Measurements from ENCODE around the gene METTL22.

METTL22 gene

DNA sequence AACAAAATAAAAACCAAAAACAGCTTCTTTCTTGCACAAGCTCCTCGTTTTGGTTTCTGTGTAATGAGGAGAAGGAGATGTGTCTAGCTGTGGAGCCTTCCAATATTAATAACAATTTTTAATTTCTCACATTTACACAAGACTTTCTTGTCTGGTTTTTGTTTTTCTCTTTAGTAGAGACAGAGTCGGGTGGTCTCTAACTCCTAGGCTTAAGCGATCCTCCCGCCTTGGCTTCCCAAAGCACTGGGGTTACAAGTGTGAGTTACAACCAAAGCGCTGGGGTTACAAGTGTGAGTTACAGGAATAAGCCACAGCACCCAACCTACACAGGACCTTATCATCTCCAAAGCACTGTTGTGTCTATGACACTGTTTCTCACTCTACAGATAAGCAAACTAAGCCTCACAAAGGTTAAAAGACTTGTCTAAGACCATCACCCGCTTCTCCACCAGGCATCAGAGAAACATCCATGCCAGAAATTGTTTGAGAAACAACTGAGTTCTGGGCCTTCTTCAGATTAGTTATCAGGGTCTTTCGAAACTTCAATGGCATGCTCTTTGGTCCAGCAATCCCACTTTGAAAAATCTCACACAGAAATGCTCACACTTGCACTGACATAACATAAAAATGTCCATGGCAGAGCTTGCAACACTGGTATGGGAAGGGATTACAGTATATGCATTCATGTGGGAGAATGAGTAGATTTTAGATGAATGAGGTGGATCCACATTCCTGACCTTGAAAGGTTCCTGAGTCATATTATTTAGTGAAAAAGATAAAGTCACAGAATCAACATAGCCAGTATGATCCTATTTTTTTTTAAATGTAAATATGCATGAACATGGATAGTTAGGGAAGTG lies 56.8 kb downstream of the METTL22 start:
- DNase-seq (ENCODE audit: low read depth in 1 of 2, low spot score in 1 of 2): no peak
- Histone ChIP-seq H3K27me3 (ENCODE audit: insufficient read depth, poor library complexity, severe bottlenecking) (no peaks in the 10 kb centered on the region), H3K4me3 (replicated peaks; ENCODE audit: insufficient read depth, low read length) (no peak overlapping the region), H3K27ac (replicated peaks) (no peak overlapping the region)
- TF ChIP-seq SPI1 (IDR thresholded peaks at IDR 0.05; ENCODE audit: borderline replicate concordance, low read depth) (no peak), POLR2AphosphoS5 (IDR thresholded peaks at IDR 0.05; ENCODE audit: low read depth) (no peak), GABPA (IDR thresholded peaks at IDR 0.05; ENCODE audit: low read depth) (no peak), REST (IDR thresholded peaks at IDR 0.05; ENCODE audit: insufficient replicate concordance, low read depth) (no peak)
- TF ChIP-seq, protein P1, sequence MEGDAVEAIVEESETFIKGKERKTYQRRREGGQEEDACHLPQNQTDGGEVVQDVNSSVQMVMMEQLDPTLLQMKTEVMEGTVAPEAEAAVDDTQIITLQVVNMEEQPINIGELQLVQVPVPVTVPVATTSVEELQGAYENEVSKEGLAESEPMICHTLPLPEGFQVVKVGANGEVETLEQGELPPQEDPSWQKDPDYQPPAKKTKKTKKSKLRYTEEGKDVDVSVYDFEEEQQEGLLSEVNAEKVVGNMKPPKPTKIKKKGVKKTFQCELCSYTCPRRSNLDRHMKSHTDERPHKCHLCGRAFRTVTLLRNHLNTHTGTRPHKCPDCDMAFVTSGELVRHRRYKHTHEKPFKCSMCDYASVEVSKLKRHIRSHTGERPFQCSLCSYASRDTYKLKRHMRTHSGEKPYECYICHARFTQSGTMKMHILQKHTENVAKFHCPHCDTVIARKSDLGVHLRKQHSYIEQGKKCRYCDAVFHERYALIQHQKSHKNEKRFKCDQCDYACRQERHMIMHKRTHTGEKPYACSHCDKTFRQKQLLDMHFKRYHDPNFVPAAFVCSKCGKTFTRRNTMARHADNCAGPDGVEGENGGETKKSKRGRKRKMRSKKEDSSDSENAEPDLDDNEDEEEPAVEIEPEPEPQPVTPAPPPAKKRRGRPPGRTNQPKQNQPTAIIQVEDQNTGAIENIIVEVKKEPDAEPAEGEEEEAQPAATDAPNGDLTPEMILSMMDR (IDR thresholded peaks at IDR 0.05; ENCODE audit: insufficient read depth, low read length): no peak

DNA sequence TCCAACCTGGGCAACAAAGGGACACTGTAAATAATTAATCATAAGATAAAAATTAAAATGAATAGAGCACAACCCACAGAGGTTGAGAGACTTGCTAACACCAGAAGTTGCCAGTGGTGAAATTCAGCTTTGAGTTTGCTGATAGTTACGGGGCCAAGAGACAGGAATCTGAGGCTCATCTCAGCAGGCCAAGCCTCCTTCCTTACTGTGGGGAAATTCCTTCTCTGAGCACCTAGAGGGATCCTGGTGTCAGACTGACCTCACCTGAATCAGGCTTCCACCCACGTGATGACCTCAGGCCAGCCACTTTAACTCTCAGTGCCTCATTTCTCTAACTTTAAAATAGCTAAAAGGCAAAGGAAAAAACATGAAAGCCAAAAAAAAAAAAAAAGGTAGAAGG lies 57.7 kb downstream of the METTL22 start:
- TF ChIP-seq GABPA (IDR thresholded peaks at IDR 0.05; ENCODE audit: low read depth) (no peak), REST (IDR thresholded peaks at IDR 0.05; ENCODE audit: insufficient replicate concordance, low read depth) (no peak), SPI1 (IDR thresholded peaks at IDR 0.05; ENCODE audit: borderline replicate concordance, low read depth) (no peak), POLR2AphosphoS5 (IDR thresholded peaks at IDR 0.05; ENCODE audit: low read depth) (no peak)
- TF ChIP-seq, protein P1 (IDR thresholded peaks at IDR 0.05; ENCODE audit: insufficient read depth, low read length): no peak
- no peak overlapping the region for H3K27ac ChIP-seq (replicated peaks)
- no peak overlapping the region for H3K4me3 ChIP-seq (replicated peaks; ENCODE audit: insufficient read depth, low read length)
- DNase-seq (ENCODE audit: low read depth in 1 of 2, low spot score in 1 of 2): no peak
- H3K27me3 ChIP-seq (ENCODE audit: insufficient read depth, poor library complexity, severe bottlenecking): no peaks in the 10 kb centered on the region

- DNase-seq (ENCODE audit: low read depth in 1 of 2, low spot score in 1 of 2): no peak
These were observed 61.2 kb downstream of the METTL22 start for GRCh38 chr16:8682551-8683259.

More at GRCh38 chr16:8682551-8683259, 61.2 kb downstream of the METTL22 start:
- H3K27me3 ChIP-seq (ENCODE audit: insufficient read depth, poor library complexity, severe bottlenecking): no peaks in the 10 kb centered on the region
- H3K27ac ChIP-seq (replicated peaks): no peak overlapping the region
- no peak overlapping the region for H3K4me3 ChIP-seq (replicated peaks; ENCODE audit: insufficient read depth, low read length)
- no peak for TF ChIP-seq POLR2AphosphoS5 (IDR thresholded peaks at IDR 0.05; ENCODE audit: low read depth)
- TF ChIP-seq, protein P1 (IDR thresholded peaks at IDR 0.05; ENCODE audit: insufficient read depth, low read length): no peak
- no peak for TF ChIP-seq REST (IDR thresholded peaks at IDR 0.05; ENCODE audit: insufficient replicate concordance, low read depth)
- no peak for TF ChIP-seq GABPA (IDR thresholded peaks at IDR 0.05; ENCODE audit: low read depth)
- no peak for TF ChIP-seq SPI1 (IDR thresholded peaks at IDR 0.05; ENCODE audit: borderline replicate concordance, low read depth)
